Measurements from ENCODE around the gene HOXA3. TPM values are rescaled to one million over a fixed set of nuclear protein-coding genes. Genes with fewer than 3 reads are reported as not detected.

HOXA3 gene
- total RNA-seq, 1 experiment from 2014 or later, result 12.0 TPM

GRCh38 chr7:27167916-27168264 is 15.5 kb upstream of the HOXA3 start:
- Histone ChIP-seq H3K27ac (no peak overlapping the region), H3K4me3 (no peak overlapping the region), H3K9me3 (replicated peaks) (no peaks in the 10 kb centered on the region), H3K27me3 (no peaks in the 10 kb centered on the region), H3K4me1 (peaks cover 8% of the 10 kb centered on the region), H3K36me3 (peaks cover 5% of the 10 kb centered on the region; the same call in 1 of the 2 replicates)
- DNase-seq, result no peak

GRCh38 chr7:27166531-27167505 is 14.4 kb upstream of the HOXA3 start:
- Histone ChIP-seq H3K27ac (no peak overlapping the region), H3K27me3 (no peaks in the 10 kb centered on the region), H3K4me3 (no peak overlapping the region), H3K9me3 (replicated peaks) (no peaks in the 10 kb centered on the region), H3K4me1 (peaks cover 3% of the 10 kb centered on the region; the same call in 1 of the 2 replicates), H3K36me3 (peaks cover 5% of the 10 kb centered on the region; the same call in 1 of the 2 replicates)
- no peak for DNase-seq

DNA sequence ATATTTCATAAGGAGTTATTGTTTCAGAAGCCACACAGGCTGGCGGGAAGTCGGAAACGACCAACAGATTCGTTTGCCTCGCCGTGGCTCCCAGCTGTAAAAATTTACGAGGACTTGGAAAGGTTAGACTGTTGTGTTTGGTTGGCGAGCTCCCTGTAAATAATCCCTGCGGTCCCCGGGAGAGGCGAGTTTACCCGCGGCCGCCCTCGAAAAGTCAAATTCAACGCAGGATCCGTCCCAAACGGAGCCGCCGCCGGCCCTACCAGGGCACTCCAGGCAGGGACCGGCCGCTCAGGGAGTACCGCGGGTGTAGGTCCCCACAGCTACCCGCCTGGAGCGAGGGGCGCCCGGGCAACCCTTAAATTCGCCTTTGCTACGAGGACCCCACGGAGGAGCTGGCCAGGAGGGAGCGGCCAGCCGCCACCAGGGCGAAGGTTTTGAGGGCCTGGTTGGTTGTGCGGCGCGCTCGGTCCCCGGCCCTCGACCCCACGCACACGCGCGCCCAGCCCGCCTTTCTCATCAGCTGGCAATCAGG is 13.7 kb upstream of the HOXA3 start:
- Histone ChIP-seq H3K9me3 (replicated peaks) (no peaks in the 10 kb centered on the region), H3K4me1 (no peaks in the 10 kb centered on the region), H3K27me3 (no peaks in the 10 kb centered on the region), H3K36me3 (peaks cover 2% of the 10 kb centered on the region; the same call in 1 of the 2 replicates), H3K4me3 (no peak overlapping the region), H3K27ac (no peak overlapping the region)
- no peak for DNase-seq

DNA sequence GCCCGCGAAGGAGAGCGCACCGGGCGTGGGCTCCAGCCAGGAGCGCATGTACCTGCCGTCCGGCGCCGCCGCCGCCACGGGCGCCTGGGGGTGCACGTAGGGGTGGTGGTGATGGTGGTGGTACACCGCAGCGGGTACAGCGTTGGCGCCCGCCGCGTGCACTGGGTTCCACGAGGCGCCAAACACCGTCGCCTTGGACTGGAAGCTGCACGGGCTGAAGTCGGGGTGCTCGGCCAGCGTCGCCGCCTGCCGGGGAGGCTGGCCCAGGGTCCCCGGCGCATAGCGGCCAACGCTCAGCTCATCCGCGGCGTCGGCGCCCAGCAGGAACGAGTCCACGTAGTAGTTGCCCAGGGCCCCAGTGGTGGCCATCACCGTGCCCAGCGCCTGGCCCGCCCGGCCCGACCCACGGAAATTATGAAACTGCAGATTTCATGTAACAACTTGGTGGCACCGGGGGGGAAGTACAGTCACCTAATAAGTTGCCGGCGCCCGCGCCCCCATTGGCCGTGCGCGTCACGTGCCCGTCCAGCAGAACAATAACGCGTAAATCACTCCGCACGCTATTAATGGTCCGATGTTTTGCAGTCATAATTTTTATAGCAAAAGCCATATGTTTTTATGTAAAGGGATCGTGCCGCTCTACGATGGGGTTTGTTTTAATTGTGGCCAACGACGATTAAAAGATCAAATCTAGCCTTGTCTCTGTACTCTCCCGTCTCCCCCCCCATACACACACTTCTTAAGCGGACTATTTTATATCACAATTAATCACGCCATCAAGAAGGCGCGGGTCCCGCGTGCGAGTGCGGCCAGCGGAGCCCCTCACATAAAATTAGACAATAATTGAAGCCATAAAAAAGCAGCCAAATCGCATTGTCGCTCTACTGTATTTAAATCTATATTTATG is 13.0 kb upstream of the HOXA3 start, which contains the start of gene HOXA9:
TSS of gene HOXA9 (minus strand) at position 449 of the 907 bp plus-strand sequence. CDS start at position 369, 80 bp downstream.
- Histone ChIP-seq H3K4me1 (no peaks in the 10 kb centered on the region), H3K27ac (no peak within 1 kb of the TSS), H3K9me3 (replicated peaks) (no peaks in the 10 kb centered on the region), H3K27me3 (no peaks in the 10 kb centered on the region), H3K36me3 (no peaks in the 10 kb centered on the region; the same call in 1 of the 2 replicates), H3K4me3 (no peak within 1 kb of the TSS)
- no peak for DNase-seq

DNA sequence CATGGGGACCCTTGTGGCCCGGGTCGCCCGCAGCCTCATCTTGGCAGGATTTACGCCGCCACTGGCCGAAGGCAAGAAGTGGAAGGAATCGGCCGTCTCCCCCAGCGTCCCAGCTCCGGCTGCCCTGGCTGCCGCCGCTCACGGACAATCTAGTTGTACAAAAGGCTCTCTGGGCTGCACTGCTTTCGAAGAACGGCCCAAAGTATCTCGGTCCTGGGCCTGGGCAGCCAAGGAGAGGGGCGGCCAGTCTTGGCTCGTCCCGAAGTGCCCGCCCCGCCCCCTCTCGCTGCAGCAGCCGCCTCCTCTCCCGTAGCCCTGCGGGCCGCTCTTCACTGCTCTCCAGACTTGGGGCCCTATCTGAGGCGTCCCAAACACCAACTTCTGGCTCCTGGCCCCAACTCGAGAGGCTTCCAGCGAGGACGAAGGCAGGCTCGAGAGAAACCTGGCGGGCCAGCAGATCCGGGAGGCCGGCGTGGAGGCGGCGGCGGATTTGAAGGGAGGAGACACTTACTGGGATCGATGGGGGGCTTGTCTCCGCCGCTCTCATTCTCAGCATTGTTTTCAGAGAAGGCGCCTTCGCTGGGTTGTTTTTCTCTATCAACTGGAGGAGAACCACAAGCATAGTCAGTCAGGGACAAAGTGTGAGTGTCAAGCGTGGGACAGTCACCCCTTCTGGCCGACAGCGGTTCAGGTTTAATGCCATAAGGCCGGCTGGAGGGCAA is 12.1 kb upstream of the HOXA3 start:
- Histone ChIP-seq H3K36me3 (no peaks in the 10 kb centered on the region), H3K4me3 (no peak overlapping the region), H3K4me1 (no peaks in the 10 kb centered on the region), H3K27ac (no peak overlapping the region), H3K27me3 (no peaks in the 10 kb centered on the region), H3K9me3 (replicated peaks) (no peaks in the 10 kb centered on the region)
- DNase-seq, result no peak

DNA sequence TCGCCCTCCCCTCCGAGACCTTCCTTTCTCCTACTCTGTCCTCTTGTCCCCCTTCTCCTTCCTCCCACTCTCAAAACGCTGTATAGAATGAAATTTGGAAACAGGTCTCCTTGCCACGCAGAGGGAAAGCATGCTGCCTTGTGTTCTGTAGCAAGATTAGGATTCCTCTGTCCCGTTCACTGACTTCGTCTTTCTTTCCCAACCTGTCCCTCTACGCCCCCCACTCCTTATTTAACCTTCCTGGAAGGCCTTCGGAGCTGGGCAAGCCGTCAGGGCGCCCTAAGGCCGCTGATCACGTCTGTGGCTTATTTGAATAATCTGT is 11.6 kb upstream of the HOXA3 start:
- no peaks in the 10 kb centered on the region for H3K27me3 ChIP-seq
- H3K9me3 ChIP-seq (replicated peaks), result no peaks in the 10 kb centered on the region
- H3K27ac ChIP-seq, result no peak overlapping the region
- no peaks in the 10 kb centered on the region for H3K4me1 ChIP-seq
- H3K4me3 ChIP-seq, result no peak overlapping the region
- H3K36me3 ChIP-seq, result no peaks in the 10 kb centered on the region
- no peak for DNase-seq

DNA sequence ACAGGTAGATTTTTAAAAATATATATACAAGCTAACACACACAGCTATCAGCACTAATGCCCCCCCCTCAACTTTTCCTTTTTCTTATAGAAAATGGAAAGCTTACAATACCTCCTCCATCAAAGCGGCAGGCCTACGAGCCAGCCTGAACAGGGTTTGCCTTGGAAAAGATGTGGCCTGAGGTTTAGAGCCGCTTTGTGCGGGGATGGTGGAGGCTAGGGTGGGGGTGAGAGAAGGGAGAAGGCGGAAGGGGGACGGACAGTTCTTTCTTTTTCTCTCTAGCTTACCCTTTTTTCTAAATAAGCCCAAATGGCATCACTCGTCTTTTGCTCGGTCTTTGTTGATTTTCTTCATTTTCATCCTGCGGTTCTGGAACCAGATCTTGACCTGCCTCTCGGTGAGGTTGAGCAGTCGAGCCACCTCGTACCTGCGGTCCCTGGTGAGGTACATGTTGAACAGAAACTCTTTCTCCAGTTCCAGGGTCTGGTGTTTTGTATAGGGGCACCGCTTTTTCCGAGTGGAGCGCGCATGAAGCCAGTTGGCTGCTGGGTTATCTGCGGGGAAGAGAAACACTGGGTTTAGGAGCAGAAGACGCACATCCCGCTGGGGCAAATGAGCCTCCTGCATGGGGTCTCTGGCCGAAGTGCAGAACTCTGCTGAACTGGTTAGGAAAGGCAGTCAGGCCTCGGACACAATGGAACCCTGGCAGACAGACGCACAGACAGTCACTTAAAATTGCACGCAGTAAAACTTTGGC is 11.1 kb upstream of the HOXA3 start:
- H3K36me3 ChIP-seq, result no peaks in the 10 kb centered on the region
- H3K27ac ChIP-seq, result no peak overlapping the region
- DNase-seq, result no peak
- H3K27me3 ChIP-seq, result no peaks in the 10 kb centered on the region
- no peaks in the 10 kb centered on the region for H3K9me3 ChIP-seq (replicated peaks)
- H3K4me1 ChIP-seq, result no peaks in the 10 kb centered on the region
- no peak overlapping the region for H3K4me3 ChIP-seq

GRCh38 chr7:27162561-27163287 is 10.3 kb upstream of the HOXA3 start:
- Histone ChIP-seq H3K4me3 (no peak overlapping the region), H3K27me3 (no peaks in the 10 kb centered on the region), H3K36me3 (no peaks in the 10 kb centered on the region), H3K9me3 (replicated peaks) (no peaks in the 10 kb centered on the region), H3K27ac (no peak overlapping the region), H3K4me1 (no peaks in the 10 kb centered on the region)
- DNase-seq, result no peak

- H3K27me3 ChIP-seq, result no peaks in the 10 kb centered on the region
- no peak overlapping the region for H3K4me3 ChIP-seq
- peaks cover 3% of the 10 kb centered on the region; the same call in 1 of the 2 replicates for H3K4me1 ChIP-seq
- no peaks in the 10 kb centered on the region for H3K36me3 ChIP-seq
- DNase-seq, result no peak
- H3K27ac ChIP-seq, result no peak overlapping the region
- H3K9me3 ChIP-seq (replicated peaks), result no peaks in the 10 kb centered on the region
Measured at GRCh38 chr7:27161721-27162560, 9.6 kb upstream of the HOXA3 start.

- no peak for DNase-seq
- H3K4me1 ChIP-seq, result peaks cover 3% of the 10 kb centered on the region; the same call in 1 of the 2 replicates
- no peaks in the 10 kb centered on the region for H3K27me3 ChIP-seq
- H3K9me3 ChIP-seq (replicated peaks), result no peaks in the 10 kb centered on the region
- H3K4me3 ChIP-seq, result peak overlapping the region; percentile 77
- H3K27ac ChIP-seq, result peak overlapping the region; percentile 95
- H3K36me3 ChIP-seq, result no peaks in the 10 kb centered on the region
Measured at GRCh38 chr7:27161214-27161720, 8.9 kb upstream of the HOXA3 start.

DNA sequence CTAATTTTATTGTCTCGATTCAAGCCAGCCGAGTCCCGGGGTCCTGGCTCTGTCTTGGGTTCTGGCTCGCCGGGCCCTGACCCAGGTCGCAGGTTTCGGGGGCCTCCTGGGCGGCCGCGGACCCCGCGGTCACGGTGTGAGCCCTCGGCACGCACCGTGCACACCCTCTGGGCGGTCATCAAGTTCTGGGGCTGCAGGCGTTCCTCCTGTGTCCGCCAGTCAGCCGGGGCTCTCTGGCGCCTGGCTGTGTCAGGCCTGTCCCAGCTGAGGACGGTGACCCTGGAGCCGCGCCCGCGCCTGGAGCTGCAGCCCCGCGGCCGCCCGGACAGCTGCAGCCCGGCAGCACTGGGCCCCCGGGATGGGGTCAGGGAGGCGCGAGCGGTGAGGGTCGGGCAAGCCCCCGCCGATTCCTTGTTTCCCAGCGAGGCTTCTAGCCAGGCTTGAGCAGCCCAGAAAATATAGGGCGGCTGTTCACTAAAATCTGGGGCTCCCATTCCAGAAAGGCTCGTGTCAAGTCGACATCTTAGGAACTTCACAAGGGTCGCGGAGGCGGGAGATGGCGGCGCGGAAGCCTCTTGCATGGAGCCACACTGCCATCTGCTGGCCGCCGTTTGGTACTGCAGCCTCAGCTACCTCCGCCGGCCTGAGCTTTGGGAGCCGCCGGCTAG is 8.3 kb upstream of the HOXA3 start:
- DNase-seq, result peak; percentile 92 to 95
- peak overlapping the region; percentile 95 for H3K27ac ChIP-seq
- peaks cover 3% of the 10 kb centered on the region; the same call in 1 of the 2 replicates for H3K4me1 ChIP-seq
- H3K4me3 ChIP-seq, result peak overlapping the region; percentile 77
- no peaks in the 10 kb centered on the region for H3K27me3 ChIP-seq
- H3K36me3 ChIP-seq, result no peaks in the 10 kb centered on the region
- H3K9me3 ChIP-seq (replicated peaks), result no peaks in the 10 kb centered on the region

DNA sequence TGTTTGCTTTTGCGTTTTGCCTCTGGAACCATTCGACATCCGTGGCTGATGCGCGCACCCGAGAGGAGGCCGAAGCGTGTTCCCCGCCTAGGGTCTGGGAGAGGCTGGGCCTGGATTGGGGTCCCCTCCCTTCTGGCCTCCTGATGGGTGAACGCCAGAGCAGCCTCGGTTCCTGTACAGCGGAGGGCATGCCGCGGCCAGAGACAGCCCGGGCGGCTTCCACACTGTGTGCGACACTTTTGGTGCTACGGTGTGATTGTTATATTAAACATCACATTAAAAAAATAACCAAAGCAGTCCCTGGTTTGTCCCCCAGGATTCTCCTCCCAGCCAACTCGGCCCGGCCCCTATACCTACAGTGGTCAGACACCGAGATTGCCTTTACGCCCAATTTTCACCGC is 7.8 kb upstream of the HOXA3 start:
- no peaks in the 10 kb centered on the region for H3K36me3 ChIP-seq
- DNase-seq, result no peak
- peaks cover 3% of the 10 kb centered on the region; the same call in 1 of the 2 replicates for H3K4me1 ChIP-seq
- H3K27ac ChIP-seq, result peak overlapping the region; percentile 95
- H3K27me3 ChIP-seq, result no peaks in the 10 kb centered on the region
- peak overlapping the region; percentile 77 for H3K4me3 ChIP-seq
- H3K9me3 ChIP-seq (replicated peaks), result no peaks in the 10 kb centered on the region
